MM.1S (cell line): ENCODE data around the gene NBPF1.
"Not testable (repeated sequence)": the region's sequence is repeated elsewhere in the genome, so short reads cannot be mapped to it uniquely, and the experiment has no call there.

ENCODE experiments used
- CTCF ChIP-seq: fragments of 300-600 bp; sonication (generic); IDR thresholded peaks from 2 replicates; pipeline ENCODE4 v1.5.1; 2016; ENCODE audit warnings: antibody characterized with exemption, low read length, mixed read lengths
- EZH2 ChIP-seq: fragments of 300-600 bp; sonication (generic); optimal IDR thresholded peaks from 2 replicates; pipeline ENCODE3; 2017; ENCODE audit warnings: low read depth, mild to moderate bottlenecking, antibody characterized with exemption, low read length, mixed read lengths
- EZH2phosphoT487 ChIP-seq: fragments of 300-600 bp; sonication (generic); IDR thresholded peaks from 2 replicates; pipeline ENCODE4 v1.6.1; 2018; ENCODE audit warnings: antibody characterized with exemption, low read length

- TF ChIP-seq CTCF, EZH2, EZH2phosphoT487: not testable (repeated sequence)
Observed at GRCh38 chr1:16646716-16647115, 33.4 kb upstream of the NBPF1 start.
